ENCODE results near the gene ADSS1. TPM values are rescaled to one million over a fixed set of nuclear protein-coding genes. Genes with fewer than 3 reads are reported as not detected.

ADSS1 gene
- total RNA-seq, 1 donor from 2014 or later: 10.3 TPM

GRCh38 chr14:104734601-104734990 lies 10.6 kb downstream of the ADSS1 start:
- TF ChIP-seq POLR2AphosphoS5 (IDR thresholded peaks at IDR 0.05; ENCODE audit: insufficient read depth in 1 of 2, low read depth in 1 of 2): no peak
- no peak for TF ChIP-seq POLR2A (IDR thresholded peaks at IDR 0.05)
- TF ChIP-seq, protein P1, sequence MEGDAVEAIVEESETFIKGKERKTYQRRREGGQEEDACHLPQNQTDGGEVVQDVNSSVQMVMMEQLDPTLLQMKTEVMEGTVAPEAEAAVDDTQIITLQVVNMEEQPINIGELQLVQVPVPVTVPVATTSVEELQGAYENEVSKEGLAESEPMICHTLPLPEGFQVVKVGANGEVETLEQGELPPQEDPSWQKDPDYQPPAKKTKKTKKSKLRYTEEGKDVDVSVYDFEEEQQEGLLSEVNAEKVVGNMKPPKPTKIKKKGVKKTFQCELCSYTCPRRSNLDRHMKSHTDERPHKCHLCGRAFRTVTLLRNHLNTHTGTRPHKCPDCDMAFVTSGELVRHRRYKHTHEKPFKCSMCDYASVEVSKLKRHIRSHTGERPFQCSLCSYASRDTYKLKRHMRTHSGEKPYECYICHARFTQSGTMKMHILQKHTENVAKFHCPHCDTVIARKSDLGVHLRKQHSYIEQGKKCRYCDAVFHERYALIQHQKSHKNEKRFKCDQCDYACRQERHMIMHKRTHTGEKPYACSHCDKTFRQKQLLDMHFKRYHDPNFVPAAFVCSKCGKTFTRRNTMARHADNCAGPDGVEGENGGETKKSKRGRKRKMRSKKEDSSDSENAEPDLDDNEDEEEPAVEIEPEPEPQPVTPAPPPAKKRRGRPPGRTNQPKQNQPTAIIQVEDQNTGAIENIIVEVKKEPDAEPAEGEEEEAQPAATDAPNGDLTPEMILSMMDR (IDR thresholded peaks at IDR 0.05): no peak
- Histone ChIP-seq H3K4me3 (no peak overlapping the region), H3K4me1 (peaks cover 47% of the 10 kb centered on the region), H3K9me3 (no peaks in the 10 kb centered on the region), H3K27ac (peak overlapping the region; percentile 67), H3K27me3 (no peaks in the 10 kb centered on the region), H3K36me3 (no peaks in the 10 kb centered on the region)
- intact Hi-C loops (cut with DNase I): no loop called here
- DNase-seq (ENCODE audit: extremely low spot score in 2 of 2): no peak

DNA sequence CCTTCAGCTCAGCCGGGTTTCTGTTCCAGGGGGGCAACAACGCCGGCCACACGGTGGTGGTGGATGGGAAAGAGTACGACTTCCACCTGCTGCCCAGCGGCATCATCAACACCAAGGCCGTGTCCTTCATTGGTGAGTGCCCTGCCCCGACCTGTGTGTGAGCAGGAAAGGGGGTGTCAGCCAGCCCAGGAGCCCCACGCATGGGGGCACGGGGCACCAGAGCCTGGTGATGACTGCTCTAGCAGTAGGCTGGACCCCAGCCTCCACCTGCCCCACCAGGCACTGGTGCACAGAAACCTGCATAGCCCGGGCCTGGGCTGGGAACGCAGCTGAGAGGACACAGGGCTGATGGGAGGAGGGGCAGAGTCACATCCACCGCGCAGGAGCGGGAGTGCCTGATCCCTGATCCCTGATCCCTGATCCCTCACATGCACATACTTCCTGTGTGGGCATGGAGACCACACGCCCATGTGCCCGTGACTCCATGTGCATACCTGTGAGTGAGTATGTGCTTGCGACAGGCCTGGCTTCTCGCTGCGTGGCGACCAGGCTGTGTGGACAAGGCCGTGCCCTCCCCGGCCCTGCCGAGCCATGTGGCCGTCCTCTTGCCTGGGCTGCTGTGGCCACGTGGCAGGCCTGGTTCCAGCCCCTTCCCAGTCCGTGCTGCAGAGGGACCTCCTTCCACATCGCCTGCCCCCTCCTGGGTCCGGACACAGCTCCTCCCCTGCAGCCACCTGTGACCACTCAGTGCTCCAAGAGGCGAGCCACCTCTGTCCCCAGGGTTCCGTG lies 11.2 kb downstream of the ADSS1 start:
- intact Hi-C loops (cut with DNase I): no loop called here
- TF ChIP-seq, protein P1 (IDR thresholded peaks at IDR 0.05): no peak
- TF ChIP-seq POLR2A (IDR thresholded peaks at IDR 0.05): no peak
- no peak for TF ChIP-seq POLR2AphosphoS5 (IDR thresholded peaks at IDR 0.05; ENCODE audit: insufficient read depth in 1 of 2, low read depth in 1 of 2)

DNA sequence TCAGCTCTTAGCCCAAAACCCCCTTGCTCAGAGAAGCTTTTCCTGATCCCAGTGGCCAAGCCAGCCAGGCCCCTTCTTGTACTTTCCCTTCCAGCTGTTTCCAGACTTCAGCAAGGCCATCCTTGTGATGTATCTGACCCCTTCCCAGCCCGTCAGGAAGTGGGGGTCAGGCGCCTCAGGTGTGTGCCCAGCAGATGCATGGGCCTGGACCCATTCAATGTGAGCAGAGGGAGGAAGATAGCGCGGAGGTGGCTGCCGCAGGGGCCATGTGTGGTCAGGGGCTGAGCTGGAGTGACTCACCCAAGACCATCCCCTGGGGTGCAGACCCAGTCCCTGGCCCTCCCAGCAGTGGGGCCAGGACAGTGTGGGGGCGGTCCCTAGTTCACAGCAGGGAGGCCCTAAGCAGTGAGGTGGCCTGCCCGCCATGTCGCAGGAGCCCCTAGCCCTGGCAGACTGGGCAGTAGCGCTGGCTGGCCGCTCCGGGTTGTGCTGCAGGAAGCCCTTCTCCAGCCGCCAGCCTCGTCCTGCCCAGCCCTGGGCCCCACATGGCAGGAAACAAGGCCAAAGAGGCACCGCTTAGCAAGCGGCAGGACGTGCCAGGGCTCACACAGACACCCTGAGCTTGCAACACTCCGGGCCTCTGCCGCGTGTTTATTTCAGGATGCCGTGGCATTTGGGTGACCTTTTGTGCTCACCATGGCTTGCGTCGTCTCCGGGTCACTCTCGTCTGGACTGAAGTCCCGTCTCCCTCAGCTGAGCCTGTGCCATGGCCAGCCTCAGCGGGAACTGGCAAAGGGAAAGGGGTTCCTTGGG lies 12.0 kb downstream of the ADSS1 start:
- Histone ChIP-seq H3K27me3 (no peaks in the 10 kb centered on the region), H3K36me3 (no peaks in the 10 kb centered on the region), H3K4me1 (peaks cover 47% of the 10 kb centered on the region), H3K4me3 (peak overlapping the region in 1 of 2 donors; percentile 19), H3K9me3 (no peaks in the 10 kb centered on the region), H3K27ac (peak overlapping the region; percentile 67)
- intact Hi-C loops (cut with DNase I): no loop called here
- peak; percentile 85 to 91 for TF ChIP-seq POLR2AphosphoS5 (IDR thresholded peaks at IDR 0.05; ENCODE audit: insufficient read depth in 1 of 2, low read depth in 1 of 2)
- TF ChIP-seq, protein P1 (IDR thresholded peaks at IDR 0.05): no peak
- TF ChIP-seq POLR2A (IDR thresholded peaks at IDR 0.05): no peak
- DNase-seq (ENCODE audit: extremely low spot score in 2 of 2): no peak

More for the DNA sequence above, 11.2 kb downstream of the ADSS1 start:
- Histone ChIP-seq H3K27me3 (no peaks in the 10 kb centered on the region), H3K4me3 (no peak overlapping the region), H3K36me3 (no peaks in the 10 kb centered on the region), H3K9me3 (no peaks in the 10 kb centered on the region), H3K27ac (peak overlapping the region; percentile 67), H3K4me1 (peaks cover 47% of the 10 kb centered on the region)
- no peak for DNase-seq (ENCODE audit: extremely low spot score in 2 of 2)

GRCh38 chr14:104738375-104739019 lies 14.5 kb downstream of the ADSS1 start:
- intact Hi-C loops (cut with DNase I): no loop called here
- Histone ChIP-seq H3K36me3 (no peaks in the 10 kb centered on the region), H3K27me3 (no peaks in the 10 kb centered on the region), H3K27ac (no peak overlapping the region), H3K4me1 (peaks cover 32% of the 10 kb centered on the region), H3K9me3 (no peaks in the 10 kb centered on the region), H3K4me3 (no peak overlapping the region)
- TF ChIP-seq, protein P1 (IDR thresholded peaks at IDR 0.05): no peak
- TF ChIP-seq POLR2A (IDR thresholded peaks at IDR 0.05) (no peak), POLR2AphosphoS5 (IDR thresholded peaks at IDR 0.05; ENCODE audit: insufficient read depth in 1 of 2, low read depth in 1 of 2) (no peak)
- DNase-seq (ENCODE audit: extremely low spot score in 2 of 2): no peak

All from vagina (tissue), 2 donors.